ENCODE measurements around the gene UBE2B. TPM values are rescaled to one million over a fixed set of nuclear protein-coding genes. Genes with fewer than 3 reads are reported as not detected.
A peak's percentile ranks its signal among the peaks of the same experiment; 100 is the strongest.
"Not testable (repeated sequence)": the region's sequence is repeated elsewhere in the genome, so short reads cannot be mapped to it uniquely, and the experiment has no call there.

The UBE2B gene
- total RNA-seq, 1 donor from 2014 or later = 20.2 TPM

DNA sequence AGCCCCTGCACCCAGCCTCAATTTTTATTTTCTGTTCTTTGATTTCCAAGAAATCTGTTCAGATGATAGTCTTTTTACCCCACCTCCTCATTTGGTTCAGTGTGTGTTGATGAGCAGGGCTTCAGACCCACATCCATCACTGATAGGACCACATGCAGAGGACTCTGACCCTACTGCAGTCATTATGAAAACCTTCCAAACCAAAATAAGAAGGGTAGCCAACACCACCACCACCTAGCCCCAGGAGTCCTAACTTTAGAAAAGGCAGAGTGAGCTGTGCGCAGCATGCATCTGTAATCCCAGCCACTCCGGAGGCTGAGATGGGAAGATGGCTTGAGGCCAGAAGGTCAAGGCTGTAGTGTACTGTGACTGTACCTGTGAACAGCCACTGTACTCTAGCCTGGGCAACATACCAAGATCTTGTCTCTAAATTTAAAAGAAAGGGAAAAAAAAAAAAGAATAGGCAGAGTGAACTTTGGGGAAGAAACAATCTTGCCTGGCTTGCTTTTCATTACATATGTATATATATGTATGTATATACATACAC, 27.3 kb downstream of the UBE2B start:
- DNase-seq (ENCODE audit: low read depth in 2 of 2) = no peak

GRCh38 chr5:134403951-134404350, 32.6 kb downstream of the UBE2B start:
- no peak for DNase-seq (ENCODE audit: low read depth in 2 of 2)

GRCh38 chr5:134406390-134406789, 35.0 kb downstream of the UBE2B start:
- DNase-seq (ENCODE audit: low read depth in 2 of 2) = no peak

DNA sequence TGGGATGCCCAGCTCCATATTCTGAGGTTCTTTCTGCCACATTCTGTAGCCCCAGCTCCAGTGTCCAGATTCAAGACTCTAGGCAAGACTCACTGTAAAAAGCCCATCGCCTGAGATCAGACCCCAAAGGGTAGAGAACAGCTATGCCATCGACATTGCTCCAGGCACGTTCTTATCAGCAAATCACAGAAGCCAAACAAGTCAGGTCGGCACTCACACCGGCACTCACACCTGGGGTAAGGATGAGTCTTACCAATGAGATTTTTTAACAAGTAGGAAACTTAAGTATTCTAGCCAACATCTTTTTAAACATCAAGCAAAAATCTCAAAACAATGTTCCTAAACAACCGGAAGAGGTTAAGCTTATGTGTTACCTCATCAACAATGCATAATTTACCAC, 38.0 kb downstream of the UBE2B start:
- DNase-seq (ENCODE audit: low read depth in 2 of 2) = no peak

GRCh38 chr5:134410822-134411221, 39.5 kb downstream of the UBE2B start:
- DNase-seq (ENCODE audit: low read depth in 2 of 2) = no peak

GRCh38 chr5:134411228-134411545, 39.8 kb downstream of the UBE2B start:
- DNase-seq (ENCODE audit: low read depth in 2 of 2) = no peak

DNA sequence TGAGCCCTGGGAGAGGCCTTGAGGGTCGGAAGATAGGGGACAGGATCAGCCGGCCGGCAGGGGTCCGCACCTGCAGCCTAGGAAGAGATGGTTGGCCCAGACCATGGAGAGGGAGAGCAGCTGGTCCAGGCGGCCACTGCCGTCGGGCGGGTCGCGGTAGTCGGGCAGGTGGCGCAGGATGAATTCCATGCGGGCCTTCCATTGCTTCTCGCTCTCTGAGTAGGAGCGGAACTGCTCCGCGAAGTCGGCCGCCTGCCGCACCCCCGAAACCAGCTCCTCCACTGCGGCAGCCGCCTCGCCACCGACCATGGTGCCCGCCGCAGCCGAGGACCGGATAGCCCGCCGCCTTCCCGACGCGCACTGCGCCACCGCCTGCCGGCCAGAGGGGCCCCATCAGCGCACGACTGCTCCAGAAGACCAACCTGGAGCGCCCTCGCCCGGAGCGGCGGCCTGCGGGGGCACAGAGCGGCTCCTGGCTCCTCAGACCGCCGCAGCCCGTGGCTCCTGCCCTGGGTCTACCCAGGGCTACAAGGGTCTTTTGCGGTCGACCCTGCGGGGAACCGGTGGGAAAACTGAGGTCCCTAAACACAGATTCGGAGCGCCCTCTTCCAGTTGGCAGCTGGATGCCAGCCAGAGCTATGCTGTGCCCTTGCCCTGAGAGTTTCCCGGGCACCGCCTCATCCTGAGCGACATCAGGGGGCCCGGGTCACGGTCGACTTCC, 40.3 kb downstream of the UBE2B start, which contains the start of gene CDKN2AIPNL:
CDKN2AIPNL (minus strand) TSS at position 336 of the 721 bp plus-strand sequence; CDS start at position 309, 27 bp downstream.
- peak; percentile 92 to 93 for DNase-seq (ENCODE audit: low read depth in 2 of 2)

- no peak for DNase-seq (ENCODE audit: low read depth in 2 of 2)
Measured at GRCh38 chr5:134413046-134413445, 41.7 kb downstream of the UBE2B start.

DNA sequence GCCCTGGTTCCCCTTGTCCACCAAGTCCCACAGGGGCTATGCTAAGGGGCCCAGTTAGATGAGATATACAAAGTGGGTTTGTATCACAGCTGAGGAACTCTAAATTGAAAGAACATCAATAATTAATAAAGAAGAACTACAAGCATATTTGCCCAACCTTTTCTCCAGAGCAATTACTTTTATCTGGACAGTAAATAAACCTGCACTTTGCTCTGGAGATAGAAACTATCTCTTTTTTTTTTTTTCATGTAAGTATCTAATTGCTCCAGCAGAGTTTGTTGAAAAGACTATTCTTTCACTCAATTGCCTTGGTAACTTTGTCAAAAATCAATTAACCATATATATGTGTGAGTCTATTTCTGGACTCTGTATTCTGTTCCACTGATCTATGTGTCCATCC, 46.3 kb downstream of the UBE2B start:
- DNase-seq (ENCODE audit: low read depth in 2 of 2) = no peak

DNA sequence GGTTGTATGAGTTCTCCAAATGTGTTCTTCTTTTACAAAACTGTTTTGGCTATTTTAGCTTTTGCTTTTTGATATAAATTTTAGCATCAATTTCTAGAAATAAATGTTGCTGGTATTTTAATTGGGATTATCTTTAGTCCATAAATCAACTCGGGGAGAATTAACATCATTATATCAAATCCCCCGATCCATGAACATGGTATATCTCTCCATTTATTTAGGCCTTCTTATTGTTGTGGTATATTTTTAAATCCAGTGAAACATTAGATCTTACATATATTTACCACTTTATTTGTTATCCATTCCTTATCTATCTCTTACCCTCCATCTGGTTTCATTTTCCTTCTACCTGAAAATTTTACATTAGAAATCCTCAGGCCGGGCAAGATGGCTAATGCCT, 47.6 kb downstream of the UBE2B start:
- no peak for DNase-seq (ENCODE audit: low read depth in 2 of 2)

DNA sequence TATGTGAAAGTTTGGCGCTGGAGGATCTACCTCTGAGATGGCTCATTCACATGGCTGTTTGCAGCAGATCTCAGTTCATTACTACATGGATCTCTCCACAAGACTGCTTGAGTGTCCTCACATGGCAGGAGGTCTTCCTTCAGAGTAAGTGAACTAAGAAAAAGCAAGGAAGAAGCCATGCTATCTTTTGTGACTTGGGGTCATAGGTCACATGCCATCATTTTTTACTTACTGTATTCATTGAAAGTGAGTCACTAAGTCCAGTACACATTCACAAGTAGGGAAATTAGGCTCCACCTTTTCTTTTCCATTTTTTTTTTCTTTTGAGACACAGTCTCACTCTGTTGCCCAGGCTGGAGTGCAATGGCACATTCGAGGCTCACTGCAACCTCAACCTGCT, 49.0 kb downstream of the UBE2B start:
- DNase-seq (ENCODE audit: low read depth in 2 of 2) = peak in 1 of 2 donors; percentile 47

- DNase-seq (ENCODE audit: low read depth in 2 of 2) = not testable (repeated sequence)
Measured at GRCh38 chr5:134421038-134421437, 49.7 kb downstream of the UBE2B start.

- DNase-seq (ENCODE audit: low read depth in 2 of 2) = no peak
Measured at GRCh38 chr5:134422791-134423365, 51.5 kb downstream of the UBE2B start.

GRCh38 chr5:134423376-134423775, 52.0 kb downstream of the UBE2B start:
- DNase-seq (ENCODE audit: low read depth in 2 of 2) = no peak

- no peak for DNase-seq (ENCODE audit: low read depth in 2 of 2)
Measured at GRCh38 chr5:134426361-134426760, 55.0 kb downstream of the UBE2B start.

GRCh38 chr5:134427540-134428041, 56.2 kb downstream of the UBE2B start:
- no peak for DNase-seq (ENCODE audit: low read depth in 2 of 2)

DNA sequence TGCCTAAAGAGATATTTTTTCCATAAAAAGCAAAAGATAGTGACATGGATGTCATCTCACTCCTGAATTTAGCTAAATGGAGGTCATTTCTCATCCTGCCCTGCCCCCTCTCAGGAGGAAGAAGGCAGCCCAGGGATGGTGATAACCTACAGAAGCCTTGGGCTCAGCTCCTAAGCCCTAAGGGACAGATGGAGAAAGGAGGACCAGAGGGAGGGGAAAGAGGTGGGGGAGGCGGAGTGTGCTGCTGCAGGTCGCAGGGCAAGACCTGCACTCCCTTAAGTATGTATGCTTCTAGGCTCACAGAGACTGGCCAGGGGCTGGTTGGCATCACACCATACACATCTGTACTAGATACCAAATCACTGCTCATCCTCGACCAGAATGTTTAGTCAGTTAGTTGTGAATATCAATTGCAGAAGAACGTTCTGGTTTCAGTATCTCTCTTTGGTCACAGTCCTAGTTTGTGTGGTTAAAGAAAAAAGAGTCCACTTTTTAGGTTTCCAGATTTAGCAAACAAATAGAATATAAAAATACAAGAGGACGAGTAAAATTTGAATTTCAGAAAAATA, 58.7 kb downstream of the UBE2B start:
- DNase-seq (ENCODE audit: low read depth in 2 of 2) = no peak

- DNase-seq (ENCODE audit: low read depth in 2 of 2) = no peak
Measured at GRCh38 chr5:134432174-134432573, 60.8 kb downstream of the UBE2B start.

- peak in 1 of 2 donors; percentile 32 for DNase-seq (ENCODE audit: low read depth in 2 of 2)
Measured at GRCh38 chr5:134432677-134433359, 61.4 kb downstream of the UBE2B start.

DNA sequence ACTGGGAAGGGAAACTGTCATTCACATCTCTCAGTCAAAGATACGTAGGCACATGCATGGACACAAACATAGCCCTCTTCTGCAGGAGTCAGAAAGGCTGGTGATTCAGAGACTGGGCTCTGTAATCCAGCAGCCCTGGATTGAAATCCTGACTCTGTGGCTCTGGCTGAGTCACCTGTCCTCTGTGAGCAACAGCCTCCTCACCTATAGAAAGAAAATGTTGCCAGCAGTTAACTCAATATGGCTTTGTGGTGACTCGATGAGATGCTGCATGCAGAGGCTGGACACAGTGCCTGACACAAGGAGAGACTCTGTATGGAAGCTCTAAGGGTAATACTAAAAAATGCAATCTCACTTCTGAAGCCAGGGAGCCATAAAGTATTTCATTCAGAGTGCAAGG, 64.2 kb downstream of the UBE2B start:
- DNase-seq (ENCODE audit: low read depth in 2 of 2) = peak in 1 of 2 donors; percentile 50

GRCh38 chr5:134436523-134437339, 65.4 kb downstream of the UBE2B start:
- DNase-seq (ENCODE audit: low read depth in 2 of 2) = peak; percentile 86 to 88

Measured in lung microvascular endothelial cell (primary cell).